Right atrium auricular region (tissue), 2 donors: ENCODE measurements around the gene AP3S2. TPM values are rescaled to one million over a fixed set of nuclear protein-coding genes. Genes with fewer than 3 reads are reported as not detected.

ENCODE experiments used
- DNase-seq: peaks from one replicate; pipeline ENCODE4 v3.0.0-alpha.2; 2019; ENCODE audit warnings: low spot score
- H3K27ac ChIP-seq, 2 donors: fragments of 200-600 bp; sonication (generic); 1 replicate in 1 of 2; 2 replicates in 1 of 2; pipeline ENCODE4 v1.5.1; 2016 to 2019
- H3K27me3 ChIP-seq, 2 donors: fragments of 200-600 bp; sonication (generic); one replicate each; pipeline versions ENCODE4 v1.5.1 to v1.6.0; 2017 to 2019
- H3K36me3 ChIP-seq: fragments of 200-600 bp; sonication (generic); one replicate; pipeline ENCODE4 v1.5.1; 2016
- H3K4me1 ChIP-seq, 2 donors: fragments of 200-600 bp; sonication (generic); one replicate each; pipeline versions ENCODE4 v1.5.1 to v1.6.0; 2017 to 2019
- H3K4me3 ChIP-seq, 2 donors: fragments of 200-600 bp; sonication (generic); 1 replicate in 1 of 2; 2 replicates in 1 of 2; pipeline ENCODE4 v1.5.1; 2017 to 2019; ENCODE audit warnings: mild to moderate bottlenecking in 1 of 2, moderate library complexity in 1 of 2
- H3K9me3 ChIP-seq, 2 donors: fragments of 200-600 bp; sonication (generic); one replicate each; pipeline ENCODE4 v1.5.1; 2019
- CTCF ChIP-seq, 2 donors: fragments of 200-600 bp; sonication (generic); IDR thresholded peaks; one replicate each; pipeline ENCODE4 v1.5.1; 2019; ENCODE audit warnings: antibody characterized with exemption in 2 of 2
- total RNA-seq, 2 donors: library from RNA; depleted of rRNA; stranded (reverse); fragments of >200 nt; gene quantifications; one replicate each; pipeline ENCODE4 v1.1.0, GENCODE V29; 2016

AP3S2 gene
- total RNA-seq, 2 donors from 2014 or later, result 42.1 to 65.9 TPM

GRCh38 chr15:89841306-89841705, 52.5 kb downstream of the AP3S2 start:
- no peaks in the 10 kb centered on the region for H3K27me3 ChIP-seq
- no peak overlapping the region for H3K27ac ChIP-seq
- no peaks in the 10 kb centered on the region for H3K9me3 ChIP-seq
- DNase-seq, result no peak
- H3K36me3 ChIP-seq, result peaks cover 6% of the 10 kb centered on the region
- peaks cover 0 to 18% of the 10 kb centered on the region in 2 donors for H3K4me1 ChIP-seq
- no peak for TF ChIP-seq CTCF (IDR thresholded peaks at IDR 0.05)
- H3K4me3 ChIP-seq, result no peak overlapping the region

GRCh38 chr15:89839167-89839810, 54.5 kb downstream of the AP3S2 start:
- no peak for TF ChIP-seq CTCF (IDR thresholded peaks at IDR 0.05)
- H3K27me3 ChIP-seq, result no peaks in the 10 kb centered on the region
- peaks cover 26% of the 10 kb centered on the region for H3K36me3 ChIP-seq
- no peaks in the 10 kb centered on the region for H3K9me3 ChIP-seq
- H3K4me1 ChIP-seq, result peaks cover 0 to 23% of the 10 kb centered on the region in 2 donors
- H3K27ac ChIP-seq, result no peak overlapping the region
- no peak for DNase-seq
- H3K4me3 ChIP-seq, result no peak overlapping the region

GRCh38 chr15:89837830-89838178, 56.0 kb downstream of the AP3S2 start:
- no peak for TF ChIP-seq CTCF (IDR thresholded peaks at IDR 0.05)
- Histone ChIP-seq H3K27me3 (no peaks in the 10 kb centered on the region), H3K9me3 (no peaks in the 10 kb centered on the region), H3K36me3 (peaks cover 39% of the 10 kb centered on the region), H3K27ac (peak overlapping the region in 1 of 2 donors; percentile 70), H3K4me1 (peaks cover 0 to 23% of the 10 kb centered on the region in 2 donors), H3K4me3 (no peak overlapping the region)
- DNase-seq, result peak; percentile 46

- Histone ChIP-seq H3K36me3 (peaks cover 45% of the 10 kb centered on the region), H3K27ac (peak overlapping the region in 1 of 2 donors; percentile 70), H3K27me3 (no peaks in the 10 kb centered on the region), H3K9me3 (no peaks in the 10 kb centered on the region), H3K4me1 (peaks cover 0 to 23% of the 10 kb centered on the region in 2 donors), H3K4me3 (no peak overlapping the region)
- TF ChIP-seq CTCF (IDR thresholded peaks at IDR 0.05), result no peak
- DNase-seq, result peak; percentile 43
Measured at GRCh38 chr15:89837134-89837829, 56.5 kb downstream of the AP3S2 start.

GRCh38 chr15:89836267-89837133, 57.3 kb downstream of the AP3S2 start:
- DNase-seq, result peak; percentile 55
- no peak overlapping the region for H3K4me3 ChIP-seq

More at GRCh38 chr15:89836267-89837133, 57.3 kb downstream of the AP3S2 start:
- Histone ChIP-seq H3K27me3 (no peaks in the 10 kb centered on the region), H3K9me3 (no peaks in the 10 kb centered on the region), H3K27ac (peak overlapping the region; percentile 11 to 70), H3K4me1 (peaks cover 0 to 23% of the 10 kb centered on the region in 2 donors), H3K36me3 (peaks cover 45% of the 10 kb centered on the region)
- no peak for TF ChIP-seq CTCF (IDR thresholded peaks at IDR 0.05)
